GM23338 (cell line): Measurements from ENCODE around the gene NRF1. TPM values are rescaled to one million over a fixed set of nuclear protein-coding genes. Genes with fewer than 3 reads are reported as not detected.

Experiments used
- ATAC-seq: fragments of 200-7000 bp; cut with Tn5 transposase; 3 replicates; pipeline ENCODE4 v1.9.1; 2020
- DNase-seq: peaks from one replicate; pipeline ENCODE4 v3.0.0-alpha.2; 2015; ENCODE audit warnings: low spot score
- H2AFZ ChIP-seq: fragments of 200-600 bp; sonication (generic); 2 replicates; pipeline ENCODE4 v1.8.0; 2016; ENCODE audit warnings: antibody characterized with exemption, mild to moderate bottlenecking, moderate library complexity
- H3F3A ChIP-seq: fragments of 200-600 bp; sonication (generic); replicated peaks from 2 replicates; pipeline ENCODE4 v1.8.0; 2017; ENCODE audit warnings: antibody characterized with exemption, mixed run types, low read depth
- H3K27ac ChIP-seq: fragments of 200-600 bp; sonication (generic); 2 replicates; pipeline ENCODE4 v1.6.1; 2016; ENCODE audit warnings: low read depth
- H3K27me3 ChIP-seq: fragments of 200-600 bp; sonication (generic); 2 replicates; pipeline ENCODE4 v1.8.0; 2016; ENCODE audit warnings: mild to moderate bottlenecking, mixed run types, moderate library complexity; ENCODE audit not compliant: insufficient read depth
- H3K36me3 ChIP-seq: fragments of 200-600 bp; sonication (generic); 2 replicates; pipeline ENCODE4 v1.8.0; 2016; ENCODE audit warnings: mild to moderate bottlenecking; ENCODE audit not compliant: insufficient read depth
- H3K4me1 ChIP-seq: fragments of 200-600 bp; sonication (generic); 2 replicates; pipeline ENCODE4 v1.8.0; 2016; ENCODE audit warnings: mild to moderate bottlenecking, moderate library complexity; ENCODE audit not compliant: insufficient read depth
- H3K4me2 ChIP-seq: fragments of 200-600 bp; sonication (generic); 2 replicates; pipeline ENCODE4 v1.7.1; 2017; ENCODE audit warnings: mixed run types
- H3K4me3 ChIP-seq: fragments of 200-600 bp; sonication (generic); 2 replicates; pipeline ENCODE4 v1.6.1; 2016; ENCODE audit warnings: mixed run types
- H3K79me2 ChIP-seq: fragments of 200-600 bp; sonication (generic); replicated peaks from 2 replicates; pipeline ENCODE4 v1.8.0; 2017; ENCODE audit warnings: mild to moderate bottlenecking; ENCODE audit not compliant: insufficient read depth
- H3K9me2 ChIP-seq: fragments of 200-600 bp; sonication (generic); 2 replicates; pipeline ENCODE4 v1.8.0; 2017; ENCODE audit not compliant: insufficient read depth
- H4K20me1 ChIP-seq: fragments of 200-600 bp; sonication (generic); replicated peaks from 2 replicates; pipeline ENCODE4 v1.8.0; 2017; ENCODE audit warnings: mild to moderate bottlenecking; ENCODE audit not compliant: insufficient read depth
- H3K27ac Mint-ChIP-seq: 2 replicates; pipeline ENCODE4 v1.8.0; 2020; ENCODE audit warnings: inconsistent platforms, mild to moderate bottlenecking, moderate library complexity, mixed read lengths
- H3K27me3 Mint-ChIP-seq: 3 replicates; pipeline ENCODE4 v1.8.0; 2022; ENCODE audit warnings: low read depth, mild to moderate bottlenecking, moderate library complexity, mixed read lengths, inconsistent platforms; ENCODE audit not compliant: insufficient read depth, poor library complexity
- H3K36me3 Mint-ChIP-seq: 3 replicates; pipeline ENCODE4 v1.8.0; 2021; ENCODE audit warnings: low read depth, mild to moderate bottlenecking, inconsistent platforms, moderate library complexity, mixed read lengths
- H3K4me1 Mint-ChIP-seq: 3 replicates; pipeline ENCODE4 v1.8.0; 2020; ENCODE audit warnings: mild to moderate bottlenecking, inconsistent platforms, mixed read lengths
- H3K4me3 Mint-ChIP-seq: 3 replicates; pipeline ENCODE4 v1.8.0; 2021; ENCODE audit warnings: moderate library complexity, mild to moderate bottlenecking, inconsistent platforms, mixed read lengths
- H3K9me3 Mint-ChIP-seq: 3 replicates; pipeline ENCODE4 v1.8.0; 2020; ENCODE audit warnings: moderate library complexity, mild to moderate bottlenecking, inconsistent platforms, mixed read lengths
- CREB1 ChIP-seq: fragments of 250-450 bp; sonication (Bioruptor Pico); IDR thresholded peaks from 2 replicates; pipeline ENCODE4 v1.5.0; 2020; ENCODE audit warnings: low read depth, mild to moderate bottlenecking, moderate library complexity
- CTCF ChIP-seq, 2 experiments: fragments of 200-600 bp in 1 of 2; sonication (generic) in 1 of 2; conservative IDR thresholded peaks; 2 replicates each; pipeline versions ENCODE4 v1.5.1 to v1.6.1; 2016 to 2017; ENCODE audit warnings: antibody characterized with exemption in 2 of 2, low read depth in 2 of 2, mild to moderate bottlenecking in 2 of 2, moderate library complexity in 1 of 2
- ETS1 ChIP-seq: IDR thresholded peaks from 2 replicates; pipeline ENCODE4 v1.6.1; 2016; ENCODE audit warnings: antibody characterized with exemption
- EZH2 ChIP-seq: fragments of 200-600 bp; sonication (generic); IDR thresholded peaks from one replicate; pipeline ENCODE4 v1.8.0; 2017; ENCODE audit warnings: antibody characterized with exemption, mild to moderate bottlenecking, low read depth; ENCODE audit not compliant: unreplicated experiment
- JUNB ChIP-seq: IDR thresholded peaks from one replicate; pipeline ENCODE4 v1.6.1; 2016; ENCODE audit warnings: antibody characterized with exemption; ENCODE audit not compliant: unreplicated experiment
- POLR2AphosphoS5 ChIP-seq: IDR thresholded peaks from 2 replicates; pipeline ENCODE4 v1.6.1; 2016; ENCODE audit warnings: antibody characterized with exemption, low read depth
- ZNF331 ChIP-seq: fragments of 250-450 bp; sonication (Bioruptor Pico); IDR thresholded peaks from 2 replicates; pipeline ENCODE4 v1.5.0; 2020; ENCODE audit warnings: low read depth, mild to moderate bottlenecking, moderate library complexity
- polyA plus RNA-seq: library from polyadenylated mRNA; unstranded; fragments of >200 nt; fragmentation: Nextera tagmentation; extraction: Ambion mirVana; gene quantifications from 2 replicates; pipeline ENCODE4 v1.2.1, GENCODE V29; 2016
- total RNA-seq: library from RNA; depleted of rRNA; stranded (reverse); fragments of >200 nt; shearing (Covaris generic); gene quantifications from 2 replicates; pipeline ENCODE4 v1.2.3, GENCODE V29; 2014
- TF ChIP-seq, protein P1 (sequence below): fragments of 250-450 bp; sonication (Bioruptor Pico); IDR thresholded peaks from 2 replicates; pipeline ENCODE4 v1.5.0; 2020; ENCODE audit warnings: mild to moderate bottlenecking, moderate library complexity
- TF ChIP-seq, protein P2 (sequence below): IDR thresholded peaks from one replicate; pipeline ENCODE4 v1.6.1; 2018; ENCODE audit warnings: antibody characterized with exemption; ENCODE audit not compliant: unreplicated experiment

Gene NRF1
- total and polyA plus RNA-seq, 2 experiments from 2014 or later = 5.3 to 24.6 TPM

DNA sequence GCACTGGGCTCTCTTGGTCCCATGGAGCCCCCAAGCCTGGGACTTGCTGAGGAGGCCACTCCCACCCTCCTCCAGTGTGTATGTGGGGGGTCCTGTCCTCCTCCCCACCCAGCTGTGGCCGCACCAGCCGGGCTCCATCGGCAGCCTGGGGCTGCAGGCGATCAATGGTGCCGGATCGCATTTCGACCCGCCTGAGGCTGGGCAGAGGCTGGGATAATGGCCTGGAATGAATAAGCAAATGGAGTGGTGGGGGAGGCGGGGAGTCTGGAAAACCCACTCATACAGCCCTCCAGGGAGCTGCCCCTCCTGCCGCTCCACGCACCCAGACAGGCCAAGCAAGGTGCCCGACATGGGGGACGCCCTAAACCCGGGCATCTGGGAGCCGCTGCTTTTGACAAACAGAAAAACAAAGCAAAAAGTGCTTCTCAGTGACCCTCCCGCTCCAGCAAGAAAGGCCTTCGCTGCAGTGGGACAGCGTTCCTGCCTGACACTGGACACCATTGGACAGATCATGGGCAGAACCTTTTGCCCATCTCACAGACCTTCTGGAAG is 160.5 kb downstream of the NRF1 start:
- Histone ChIP-seq H2AFZ (no peak overlapping the region), H3K27me3 (peaks cover 3% of the 10 kb centered on the region; the same call in 1 of the 2 replicates), H3K36me3 (no peaks in the 10 kb centered on the region; the same call in 1 of the 2 replicates), H3K4me1 (peaks cover 55% of the 10 kb centered on the region), H3K4me3 (0 out of 2 replicates have a peak overlapping the region, but pooled peaks have one; percentile 23), H4K20me1 (no peaks in the 10 kb centered on the region; the same call in 1 of the 2 replicates), H3K4me2 (peak overlapping the region; percentile 100), H3K9me2 (no peaks in the 10 kb centered on the region), H3K79me2 (peaks cover 60% of the 10 kb centered on the region), H3K27ac (peak overlapping the region; percentile 69; the same call in 1 of the 2 replicates), H3F3A (peaks cover 9% of the 10 kb centered on the region)
- peaks cover 41% of the 10 kb centered on the region for H3K36me3 Mint-ChIP-seq
- DNase-seq = no peak
- peak; percentile 13 for ATAC-seq
- peaks cover 76% of the 10 kb centered on the region for H3K4me1 Mint-ChIP-seq
- H3K4me3 Mint-ChIP-seq = peak overlapping the region; percentile 26; the same call in 2 of the 3 replicates
- H3K9me3 Mint-ChIP-seq = no peaks in the 10 kb centered on the region; the same call in 2 of the 3 replicates
- peak overlapping the region; percentile 70; the same call in 1 of the 2 replicates for H3K27ac Mint-ChIP-seq
- peaks cover 29% of the 10 kb centered on the region for H3K27me3 Mint-ChIP-seq
- TF ChIP-seq POLR2AphosphoS5 (no peak), EZH2 (no peak), CTCF (conservative IDR thresholded peaks at IDR 0.05; ENCODE audit: low read depth in 2 of 2) (no peak), JUNB (no peak), ZNF331 (CRISPR knock-in tag) (no peak), CREB1 (no peak), ETS1 (no peak)
- TF ChIP-seq, protein P1, sequence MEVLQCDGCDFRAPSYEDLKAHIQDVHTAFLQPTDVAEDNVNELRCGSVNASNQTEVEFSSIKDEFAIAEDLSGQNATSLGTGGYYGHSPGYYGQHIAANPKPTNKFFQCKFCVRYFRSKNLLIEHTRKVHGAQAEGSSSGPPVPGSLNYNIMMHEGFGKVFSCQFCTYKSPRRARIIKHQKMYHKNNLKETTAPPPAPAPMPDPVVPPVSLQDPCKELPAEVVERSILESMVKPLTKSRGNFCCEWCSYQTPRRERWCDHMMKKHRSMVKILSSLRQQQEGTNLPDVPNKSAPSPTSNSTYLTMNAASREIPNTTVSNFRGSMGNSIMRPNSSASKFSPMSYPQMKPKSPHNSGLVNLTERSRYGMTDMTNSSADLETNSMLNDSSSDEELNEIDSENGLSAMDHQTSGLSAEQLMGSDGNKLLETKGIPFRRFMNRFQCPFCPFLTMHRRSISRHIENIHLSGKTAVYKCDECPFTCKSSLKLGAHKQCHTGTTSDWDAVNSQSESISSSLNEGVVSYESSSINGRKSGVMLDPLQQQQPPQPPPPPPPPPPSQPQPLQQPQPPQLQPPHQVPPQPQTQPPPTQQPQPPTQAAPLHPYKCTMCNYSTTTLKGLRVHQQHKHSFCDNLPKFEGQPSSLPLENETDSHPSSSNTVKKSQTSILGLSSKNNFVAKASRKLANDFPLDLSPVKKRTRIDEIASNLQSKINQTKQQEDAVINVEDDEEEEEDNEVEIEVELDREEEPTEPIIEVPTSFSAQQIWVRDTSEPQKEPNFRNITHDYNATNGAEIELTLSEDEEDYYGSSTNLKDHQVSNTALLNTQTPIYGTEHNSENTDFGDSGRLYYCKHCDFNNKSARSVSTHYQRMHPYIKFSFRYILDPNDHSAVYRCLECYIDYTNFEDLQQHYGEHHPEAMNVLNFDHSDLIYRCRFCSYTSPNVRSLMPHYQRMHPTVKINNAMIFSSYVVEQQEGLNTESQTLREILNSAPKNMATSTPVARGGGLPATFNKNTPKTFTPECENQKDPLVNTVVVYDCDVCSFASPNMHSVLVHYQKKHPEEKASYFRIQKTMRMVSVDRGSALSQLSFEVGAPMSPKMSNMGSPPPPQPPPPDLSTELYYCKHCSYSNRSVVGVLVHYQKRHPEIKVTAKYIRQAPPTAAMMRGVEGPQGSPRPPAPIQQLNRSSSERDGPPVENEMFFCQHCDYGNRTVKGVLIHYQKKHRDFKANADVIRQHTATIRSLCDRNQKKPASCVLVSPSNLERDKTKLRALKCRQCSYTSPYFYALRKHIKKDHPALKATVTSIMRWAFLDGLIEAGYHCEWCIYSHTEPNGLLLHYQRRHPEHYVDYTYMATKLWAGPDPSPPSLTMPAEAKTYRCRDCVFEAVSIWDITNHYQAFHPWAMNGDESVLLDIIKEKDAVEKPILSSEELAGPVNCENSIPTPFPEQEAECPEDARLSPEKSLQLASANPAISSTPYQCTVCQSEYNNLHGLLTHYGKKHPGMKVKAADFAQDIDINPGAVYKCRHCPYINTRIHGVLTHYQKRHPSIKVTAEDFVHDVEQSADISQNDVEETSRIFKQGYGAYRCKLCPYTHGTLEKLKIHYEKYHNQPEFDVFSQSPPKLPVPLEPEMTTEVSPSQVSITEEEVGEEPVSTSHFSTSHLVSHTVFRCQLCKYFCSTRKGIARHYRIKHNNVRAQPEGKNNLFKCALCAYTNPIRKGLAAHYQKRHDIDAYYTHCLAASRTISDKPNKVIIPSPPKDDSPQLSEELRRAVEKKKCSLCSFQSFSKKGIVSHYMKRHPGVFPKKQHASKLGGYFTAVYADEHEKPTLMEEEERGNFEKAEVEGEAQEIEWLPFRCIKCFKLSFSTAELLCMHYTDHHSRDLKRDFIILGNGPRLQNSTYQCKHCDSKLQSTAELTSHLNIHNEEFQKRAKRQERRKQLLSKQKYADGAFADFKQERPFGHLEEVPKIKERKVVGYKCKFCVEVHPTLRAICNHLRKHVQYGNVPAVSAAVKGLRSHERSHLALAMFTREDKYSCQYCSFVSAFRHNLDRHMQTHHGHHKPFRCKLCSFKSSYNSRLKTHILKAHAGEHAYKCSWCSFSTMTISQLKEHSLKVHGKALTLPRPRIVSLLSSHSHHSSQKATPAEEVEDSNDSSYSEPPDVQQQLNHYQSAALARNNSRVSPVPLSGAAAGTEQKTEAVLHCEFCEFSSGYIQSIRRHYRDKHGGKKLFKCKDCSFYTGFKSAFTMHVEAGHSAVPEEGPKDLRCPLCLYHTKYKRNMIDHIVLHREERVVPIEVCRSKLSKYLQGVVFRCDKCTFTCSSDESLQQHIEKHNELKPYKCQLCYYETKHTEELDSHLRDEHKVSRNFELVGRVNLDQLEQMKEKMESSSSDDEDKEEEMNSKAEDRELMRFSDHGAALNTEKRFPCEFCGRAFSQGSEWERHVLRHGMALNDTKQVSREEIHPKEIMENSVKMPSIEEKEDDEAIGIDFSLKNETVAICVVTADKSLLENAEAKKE (CRISPR knock-in tag) = no peak
- TF ChIP-seq, protein P2, sequence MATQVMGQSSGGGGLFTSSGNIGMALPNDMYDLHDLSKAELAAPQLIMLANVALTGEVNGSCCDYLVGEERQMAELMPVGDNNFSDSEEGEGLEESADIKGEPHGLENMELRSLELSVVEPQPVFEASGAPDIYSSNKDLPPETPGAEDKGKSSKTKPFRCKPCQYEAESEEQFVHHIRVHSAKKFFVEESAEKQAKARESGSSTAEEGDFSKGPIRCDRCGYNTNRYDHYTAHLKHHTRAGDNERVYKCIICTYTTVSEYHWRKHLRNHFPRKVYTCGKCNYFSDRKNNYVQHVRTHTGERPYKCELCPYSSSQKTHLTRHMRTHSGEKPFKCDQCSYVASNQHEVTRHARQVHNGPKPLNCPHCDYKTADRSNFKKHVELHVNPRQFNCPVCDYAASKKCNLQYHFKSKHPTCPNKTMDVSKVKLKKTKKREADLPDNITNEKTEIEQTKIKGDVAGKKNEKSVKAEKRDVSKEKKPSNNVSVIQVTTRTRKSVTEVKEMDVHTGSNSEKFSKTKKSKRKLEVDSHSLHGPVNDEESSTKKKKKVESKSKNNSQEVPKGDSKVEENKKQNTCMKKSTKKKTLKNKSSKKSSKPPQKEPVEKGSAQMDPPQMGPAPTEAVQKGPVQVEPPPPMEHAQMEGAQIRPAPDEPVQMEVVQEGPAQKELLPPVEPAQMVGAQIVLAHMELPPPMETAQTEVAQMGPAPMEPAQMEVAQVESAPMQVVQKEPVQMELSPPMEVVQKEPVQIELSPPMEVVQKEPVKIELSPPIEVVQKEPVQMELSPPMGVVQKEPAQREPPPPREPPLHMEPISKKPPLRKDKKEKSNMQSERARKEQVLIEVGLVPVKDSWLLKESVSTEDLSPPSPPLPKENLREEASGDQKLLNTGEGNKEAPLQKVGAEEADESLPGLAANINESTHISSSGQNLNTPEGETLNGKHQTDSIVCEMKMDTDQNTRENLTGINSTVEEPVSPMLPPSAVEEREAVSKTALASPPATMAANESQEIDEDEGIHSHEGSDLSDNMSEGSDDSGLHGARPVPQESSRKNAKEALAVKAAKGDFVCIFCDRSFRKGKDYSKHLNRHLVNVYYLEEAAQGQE = no peak
